ENCODE data around the gene CDC14A. TPM values are rescaled to one million over a fixed set of nuclear protein-coding genes. Genes with fewer than 3 reads are reported as not detected.

CDC14A gene
- total RNA-seq, 1 experiment from 2014 or later: 3.4 TPM

DNA sequence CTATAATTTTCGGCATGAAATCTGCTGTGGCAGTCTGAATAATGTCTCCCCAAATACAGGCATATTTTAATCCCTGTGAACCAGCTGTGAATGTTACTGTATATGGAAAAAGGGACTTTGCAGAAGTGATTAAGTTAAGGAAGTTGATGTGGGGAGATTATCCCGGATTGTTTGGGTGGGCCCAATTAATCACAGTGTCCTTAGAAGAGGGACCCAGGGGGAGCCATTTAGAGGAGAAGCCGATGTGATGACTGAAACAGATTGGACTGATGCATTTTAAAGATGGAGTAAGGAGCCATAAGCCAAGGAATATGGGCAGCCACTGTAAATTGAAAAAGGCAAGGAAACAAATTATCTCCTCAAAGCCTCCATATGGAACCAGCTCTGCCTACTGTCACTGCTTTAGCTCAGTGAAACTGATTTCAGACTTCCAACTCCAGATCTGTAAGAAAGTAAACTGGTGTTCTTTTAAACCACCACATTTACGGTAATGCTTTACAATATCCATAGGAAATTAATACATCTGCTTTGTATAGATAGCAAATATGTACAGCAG lies 124.5 kb downstream of the CDC14A start:
- Histone ChIP-seq H4K20me1 (ENCODE audit: low read length) (no peaks in the 10 kb centered on the region), H3K9me3 (ENCODE audit: low read length) (no peaks in the 10 kb centered on the region), H2AFZ (ENCODE audit: low read length) (no peak overlapping the region), H3K27me3 (ENCODE audit: low read length) (no peaks in the 10 kb centered on the region), H3K79me2 (ENCODE audit: low read length) (no peaks in the 10 kb centered on the region), H3K36me3 (ENCODE audit: low read depth, low read length) (no peaks in the 10 kb centered on the region), H3K27ac (ENCODE audit: low read length) (no peak overlapping the region), H3K9me2 (replicated peaks; ENCODE audit: low read length) (no peaks in the 10 kb centered on the region), H3K4me2 (ENCODE audit: low read length) (no peak overlapping the region), H3K4me1 (ENCODE audit: insufficient read depth, low read length) (no peaks in the 10 kb centered on the region), H3K4me3 (ENCODE audit: low read length) (no peak overlapping the region), H3F3A (ENCODE audit: low read length, unreplicated experiment) (no peaks in the 10 kb centered on the region), H3K9ac (ENCODE audit: low read length) (no peak overlapping the region)
- TF ChIP-seq EZH2phosphoT487 (IDR thresholded peaks at IDR 0.05; ENCODE audit: borderline replicate concordance, low read length) (no peak), EZH2 (IDR thresholded peaks at IDR 0.05; ENCODE audit: low read length, unreplicated experiment) (no peak)
- TF ChIP-seq, protein P1, sequence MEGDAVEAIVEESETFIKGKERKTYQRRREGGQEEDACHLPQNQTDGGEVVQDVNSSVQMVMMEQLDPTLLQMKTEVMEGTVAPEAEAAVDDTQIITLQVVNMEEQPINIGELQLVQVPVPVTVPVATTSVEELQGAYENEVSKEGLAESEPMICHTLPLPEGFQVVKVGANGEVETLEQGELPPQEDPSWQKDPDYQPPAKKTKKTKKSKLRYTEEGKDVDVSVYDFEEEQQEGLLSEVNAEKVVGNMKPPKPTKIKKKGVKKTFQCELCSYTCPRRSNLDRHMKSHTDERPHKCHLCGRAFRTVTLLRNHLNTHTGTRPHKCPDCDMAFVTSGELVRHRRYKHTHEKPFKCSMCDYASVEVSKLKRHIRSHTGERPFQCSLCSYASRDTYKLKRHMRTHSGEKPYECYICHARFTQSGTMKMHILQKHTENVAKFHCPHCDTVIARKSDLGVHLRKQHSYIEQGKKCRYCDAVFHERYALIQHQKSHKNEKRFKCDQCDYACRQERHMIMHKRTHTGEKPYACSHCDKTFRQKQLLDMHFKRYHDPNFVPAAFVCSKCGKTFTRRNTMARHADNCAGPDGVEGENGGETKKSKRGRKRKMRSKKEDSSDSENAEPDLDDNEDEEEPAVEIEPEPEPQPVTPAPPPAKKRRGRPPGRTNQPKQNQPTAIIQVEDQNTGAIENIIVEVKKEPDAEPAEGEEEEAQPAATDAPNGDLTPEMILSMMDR (conservative IDR thresholded peaks at IDR 0.05; ENCODE audit: low read depth, low read length): no peak
- ChIA-PET CTCF (no interaction called here), POLR2A (ENCODE audit: unreplicated experiment) (no interaction called here)
- DNase-seq (no peak), ATAC-seq (no peak)
- BruUV-seq (replicated peaks): no TSS peak
- intact Hi-C loops (cut with micrococcal nuclease): loop anchor here (10.0 kb wide), 1 partner anchor 68 kb away; no protein-coding TSS in a partner anchor

DNA sequence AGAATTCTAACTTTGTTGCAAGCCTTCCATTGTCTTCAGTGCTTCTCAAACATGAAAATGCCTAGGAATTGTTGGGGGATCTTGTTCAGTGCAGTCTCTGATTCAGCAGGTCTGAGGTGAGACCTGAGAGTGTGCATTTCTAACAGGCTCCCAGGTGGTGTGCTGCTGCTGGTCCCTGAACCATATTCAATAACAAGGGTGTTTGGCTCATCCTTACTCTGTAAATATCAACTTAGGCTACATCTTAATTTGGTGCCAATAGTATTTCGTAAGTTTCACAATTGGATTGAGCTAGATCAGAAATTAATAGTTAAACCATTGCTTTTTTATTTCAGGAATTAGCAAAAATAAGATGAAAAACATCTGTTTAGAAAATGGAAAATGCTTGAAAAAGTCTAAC lies 126.5 kb downstream of the CDC14A start:
- ChIA-PET POLR2A (ENCODE audit: unreplicated experiment) (no interaction called here), CTCF (no interaction called here)
- H4K20me1 ChIP-seq (ENCODE audit: low read length): no peaks in the 10 kb centered on the region
- no peaks in the 10 kb centered on the region for H3K9me3 ChIP-seq (ENCODE audit: low read length)
- H3K9ac ChIP-seq (ENCODE audit: low read length): no peak overlapping the region
- H3K79me2 ChIP-seq (ENCODE audit: low read length): no peaks in the 10 kb centered on the region
- H3F3A ChIP-seq (ENCODE audit: low read length, unreplicated experiment): no peaks in the 10 kb centered on the region
- no peak overlapping the region for H3K4me2 ChIP-seq (ENCODE audit: low read length)
- no peaks in the 10 kb centered on the region for H3K9me2 ChIP-seq (replicated peaks; ENCODE audit: low read length)
- H3K4me3 ChIP-seq (ENCODE audit: low read length): no peak overlapping the region
- BruUV-seq (replicated peaks): no TSS peak
- no peaks in the 10 kb centered on the region for H3K36me3 ChIP-seq (ENCODE audit: low read depth, low read length)
- no peak for TF ChIP-seq EZH2 (IDR thresholded peaks at IDR 0.05; ENCODE audit: low read length, unreplicated experiment)
- TF ChIP-seq, protein P1 (conservative IDR thresholded peaks at IDR 0.05; ENCODE audit: low read depth, low read length): no peak
- TF ChIP-seq EZH2phosphoT487 (IDR thresholded peaks at IDR 0.05; ENCODE audit: borderline replicate concordance, low read length): no peak
- no peaks in the 10 kb centered on the region for H3K27me3 ChIP-seq (ENCODE audit: low read length)
- H3K27ac ChIP-seq (ENCODE audit: low read length): no peak overlapping the region
- no peaks in the 10 kb centered on the region for H3K4me1 ChIP-seq (ENCODE audit: insufficient read depth, low read length)
- ATAC-seq (no peak), DNase-seq (no peak)
- intact Hi-C loops (cut with micrococcal nuclease): loop anchor here (10.0 kb wide), 1 partner anchor 66 kb away; no protein-coding TSS in a partner anchor
- H2AFZ ChIP-seq (ENCODE audit: low read length): no peak overlapping the region

DNA sequence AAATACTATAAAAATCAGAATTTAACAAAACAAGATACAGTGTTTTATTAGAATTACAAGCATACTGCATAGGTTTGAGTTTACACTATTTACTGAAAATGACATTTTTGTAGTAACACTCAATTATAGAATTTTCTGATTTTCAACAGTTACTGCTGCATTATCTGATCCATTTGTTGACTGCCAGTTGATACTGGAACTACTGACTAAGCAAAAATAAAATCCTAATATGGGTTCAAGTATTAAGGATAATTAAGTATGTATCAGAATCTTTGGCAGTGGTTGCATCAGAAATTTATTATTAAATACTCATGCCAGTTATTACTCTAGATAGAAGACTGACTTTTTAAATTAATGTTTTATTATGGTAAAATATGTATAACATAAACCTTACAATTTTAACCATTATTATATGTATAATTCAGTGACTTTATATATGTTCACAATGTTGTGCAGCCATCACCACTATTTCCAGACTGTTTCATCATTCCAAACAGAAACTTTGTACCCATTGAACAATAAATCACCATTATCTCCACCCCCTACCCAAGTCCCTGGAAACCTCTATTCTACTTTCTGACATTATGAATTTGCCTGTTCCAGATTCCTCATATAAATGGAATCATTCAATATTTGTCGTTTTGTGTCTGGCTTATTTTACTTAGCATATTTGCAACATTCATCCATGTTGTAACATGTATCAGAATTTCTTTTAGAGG lies 127.5 kb downstream of the CDC14A start:
- no peak for ATAC-seq
- H3K9me2 ChIP-seq (replicated peaks; ENCODE audit: low read length): no peaks in the 10 kb centered on the region
- H3F3A ChIP-seq (ENCODE audit: low read length, unreplicated experiment): no peaks in the 10 kb centered on the region
- BruUV-seq (replicated peaks): no TSS peak
- ChIA-PET POLR2A (ENCODE audit: unreplicated experiment) (no interaction called here), CTCF (no interaction called here)
- H3K9ac ChIP-seq (ENCODE audit: low read length): no peak overlapping the region
- H3K79me2 ChIP-seq (ENCODE audit: low read length): no peaks in the 10 kb centered on the region
- TF ChIP-seq, protein P1 (conservative IDR thresholded peaks at IDR 0.05; ENCODE audit: low read depth, low read length): no peak
- TF ChIP-seq EZH2 (IDR thresholded peaks at IDR 0.05; ENCODE audit: low read length, unreplicated experiment): no peak
- no peak for TF ChIP-seq EZH2phosphoT487 (IDR thresholded peaks at IDR 0.05; ENCODE audit: borderline replicate concordance, low read length)
- intact Hi-C loops (cut with micrococcal nuclease): loop anchor here (10.0 kb wide), 1 partner anchor 65 kb away; no protein-coding TSS in a partner anchor
- H2AFZ ChIP-seq (ENCODE audit: low read length): no peak overlapping the region
- H3K4me3 ChIP-seq (ENCODE audit: low read length): no peak overlapping the region
- no peaks in the 10 kb centered on the region for H3K36me3 ChIP-seq (ENCODE audit: low read depth, low read length)
- H3K4me1 ChIP-seq (ENCODE audit: insufficient read depth, low read length): no peaks in the 10 kb centered on the region
- H3K27ac ChIP-seq (ENCODE audit: low read length): no peak overlapping the region
- DNase-seq: no peak
- H4K20me1 ChIP-seq (ENCODE audit: low read length): no peaks in the 10 kb centered on the region
- no peak overlapping the region for H3K4me2 ChIP-seq (ENCODE audit: low read length)
- H3K9me3 ChIP-seq (ENCODE audit: low read length): no peaks in the 10 kb centered on the region
- H3K27me3 ChIP-seq (ENCODE audit: low read length): no peaks in the 10 kb centered on the region
